GM10847 (cell line): ENCODE data around the gene ABCC9.

Source experiments
- POLR2A ChIP-seq: IDR thresholded peaks from 2 replicates; pipeline ENCODE4 v1.6.1; 2011; ENCODE audit not compliant: insufficient read length; ENCODE audit errors: extremely low read depth

The ABCC9 gene

DNA sequence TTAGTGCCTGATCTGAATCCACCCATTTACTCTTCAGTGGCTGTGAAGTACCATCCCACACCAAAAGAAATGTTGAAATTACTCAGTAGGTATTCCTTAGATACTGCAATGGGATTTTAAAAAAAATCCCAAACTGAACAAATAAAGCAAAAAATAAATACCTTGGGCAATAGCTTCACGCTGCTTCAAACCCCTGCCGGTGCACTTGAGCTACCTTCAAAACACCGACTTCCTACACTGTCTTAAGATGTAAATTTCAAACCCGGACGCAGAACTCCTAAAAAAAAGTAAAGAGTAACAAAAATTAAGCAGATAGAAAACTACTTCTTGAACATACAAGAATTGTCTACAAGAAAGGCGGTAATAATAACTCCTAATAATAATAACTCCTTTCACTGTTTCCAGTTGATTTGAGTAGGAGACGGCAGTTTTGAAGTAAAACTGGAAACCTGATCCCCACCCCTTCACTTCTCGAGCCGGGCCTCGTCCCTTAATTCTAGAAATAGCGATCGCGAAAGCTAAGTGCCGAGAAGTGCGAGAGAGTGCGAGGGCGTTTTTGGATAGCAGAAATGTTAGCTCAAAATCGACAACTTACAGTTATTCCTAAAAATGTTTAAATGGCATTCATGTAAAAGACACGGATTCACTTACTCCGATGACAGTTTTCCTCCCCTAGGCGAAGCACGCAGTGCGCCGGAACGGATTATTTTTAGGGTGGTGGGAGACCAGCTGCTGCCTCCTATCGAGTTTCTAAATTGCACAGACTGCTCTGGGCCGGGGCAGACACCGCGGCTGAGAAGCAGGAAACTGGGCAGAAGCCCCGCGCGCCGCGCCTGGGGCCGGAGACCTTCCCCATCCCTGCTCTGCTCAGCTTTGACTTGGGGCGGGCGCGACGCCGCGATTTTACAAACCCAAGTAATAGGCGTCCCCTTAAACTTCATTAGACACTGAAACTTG, at the start of gene ABCC9:
TSS of gene ABCC9 (minus strand) at position 878 of the 957 bp plus-strand sequence. CDS start 4,752 bp downstream, outside the sequence.
- no peak for TF ChIP-seq POLR2A

DNA sequence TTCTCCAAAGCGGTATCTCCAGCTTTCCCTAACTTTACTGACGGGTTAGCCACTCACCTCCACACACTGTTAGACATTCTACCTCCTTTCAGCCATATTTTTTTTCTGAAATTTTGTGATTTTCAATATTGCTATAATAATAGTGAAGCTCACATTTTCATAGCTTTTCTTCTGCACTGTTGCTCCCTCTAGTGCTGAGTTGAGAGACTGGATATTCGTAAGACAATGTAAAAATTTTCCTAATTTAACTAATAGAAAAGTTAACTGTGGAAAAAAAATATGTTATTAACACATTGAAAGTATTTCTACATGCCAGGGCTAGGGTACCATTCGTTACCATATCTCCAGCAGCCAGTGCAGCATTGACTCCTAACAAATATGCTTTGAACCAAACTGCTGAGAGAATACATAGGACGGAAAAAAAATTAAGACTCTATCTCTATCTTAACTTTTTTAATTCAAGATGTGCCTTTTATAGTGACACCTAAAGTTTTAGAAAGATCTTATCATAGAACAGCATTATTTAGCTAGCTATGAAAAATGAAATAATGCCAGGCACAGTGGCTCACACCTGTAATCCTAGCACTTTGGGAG, 48.7 kb upstream of the ABCC9 start:
- no peak for TF ChIP-seq POLR2A

DNA sequence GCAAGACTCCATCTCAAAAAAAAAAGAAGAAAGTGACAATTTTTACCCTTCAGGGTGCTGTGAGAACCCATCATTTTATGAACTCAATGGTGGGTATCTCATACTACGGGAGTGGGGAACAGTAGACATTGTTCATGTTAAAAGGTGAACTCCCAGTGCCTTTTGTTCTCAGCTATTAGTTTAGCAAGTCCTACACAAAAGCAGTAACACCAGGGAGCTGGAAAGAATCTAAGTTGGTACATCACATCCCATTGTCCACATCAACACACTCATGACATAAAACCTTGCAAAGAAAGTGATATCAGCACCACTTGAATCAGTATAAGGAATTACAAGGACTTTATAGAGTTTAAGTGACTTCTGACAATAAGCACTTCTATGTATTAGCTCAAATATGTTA, 47.4 kb upstream of the ABCC9 start:
- no peak for TF ChIP-seq POLR2A

DNA sequence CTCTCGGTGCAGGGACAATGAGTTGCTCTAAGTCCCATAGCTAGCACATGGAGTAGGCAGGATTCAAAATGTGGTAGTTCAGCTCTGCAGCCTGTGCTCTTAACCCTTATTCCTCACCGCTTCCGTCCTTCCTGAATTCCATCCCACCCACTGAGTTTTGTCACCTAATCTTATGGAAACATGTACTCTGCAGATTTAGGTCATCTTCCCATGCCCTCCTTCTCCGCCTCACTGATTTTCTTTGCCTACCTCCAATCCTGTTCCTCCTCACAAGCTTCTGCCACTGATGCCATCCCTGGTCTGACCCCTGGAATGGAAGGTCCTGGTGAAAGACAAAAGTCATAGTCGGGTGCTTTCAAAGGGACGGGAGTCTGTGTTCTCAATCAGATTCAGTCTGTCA, 46.5 kb upstream of the ABCC9 start:
- no peak for TF ChIP-seq POLR2A

DNA sequence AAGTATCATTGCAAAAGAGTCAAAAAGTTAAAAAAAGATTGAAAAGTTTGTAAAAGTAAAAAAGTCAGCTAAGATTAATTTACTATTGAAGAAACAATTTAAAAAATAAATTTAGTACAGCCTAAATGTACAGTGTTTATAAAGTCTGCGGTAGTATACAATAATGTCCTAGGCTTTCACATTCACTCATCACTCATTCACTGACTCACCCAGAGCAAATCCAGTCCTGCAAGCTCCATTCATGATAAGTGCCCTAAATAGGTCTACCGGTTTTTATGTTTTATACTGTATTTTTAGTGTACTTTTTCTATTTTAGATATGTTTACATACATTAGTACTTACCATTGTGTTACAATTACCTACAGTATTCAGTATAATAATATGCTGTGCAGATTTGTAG, 43.9 kb upstream of the ABCC9 start:
- no peak for TF ChIP-seq POLR2A

DNA sequence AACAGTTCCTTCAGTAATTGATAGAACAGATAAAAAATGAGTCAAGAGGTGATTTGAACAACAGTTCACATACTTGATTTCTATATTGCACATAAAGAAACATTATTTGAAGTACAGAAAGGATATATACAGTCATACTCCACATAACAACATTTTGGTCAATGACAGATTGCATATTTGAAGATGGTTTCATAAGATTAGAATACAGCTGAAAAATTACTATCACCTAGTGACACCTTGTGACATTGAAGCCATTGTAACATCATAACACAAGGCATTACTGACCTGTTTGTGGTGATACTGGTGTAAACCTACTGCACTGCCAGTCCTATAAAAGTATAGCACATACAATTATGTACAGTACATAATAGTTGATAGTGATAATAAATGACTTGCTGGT, 43.1 kb upstream of the ABCC9 start:
- no peak for TF ChIP-seq POLR2A

DNA sequence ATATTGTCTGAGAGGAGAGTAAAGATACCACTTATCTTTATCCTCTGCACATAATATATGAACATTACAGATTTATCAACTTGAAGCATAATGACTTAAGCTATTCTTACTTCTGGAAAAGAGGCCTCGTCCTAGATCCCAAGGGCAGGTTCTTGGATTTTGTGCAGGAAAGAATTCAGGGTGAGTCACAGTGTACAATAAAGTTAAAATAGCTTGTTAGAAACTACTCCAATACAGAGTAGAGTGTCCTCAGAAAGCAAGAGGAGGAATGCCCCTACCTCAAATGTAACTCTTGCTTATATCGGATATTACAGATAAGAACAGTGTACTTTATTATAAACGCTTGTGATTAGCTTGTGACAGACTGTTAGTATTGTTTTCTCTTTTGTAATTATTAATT, 41.9 kb upstream of the ABCC9 start:
- TF ChIP-seq POLR2A: no peak

DNA sequence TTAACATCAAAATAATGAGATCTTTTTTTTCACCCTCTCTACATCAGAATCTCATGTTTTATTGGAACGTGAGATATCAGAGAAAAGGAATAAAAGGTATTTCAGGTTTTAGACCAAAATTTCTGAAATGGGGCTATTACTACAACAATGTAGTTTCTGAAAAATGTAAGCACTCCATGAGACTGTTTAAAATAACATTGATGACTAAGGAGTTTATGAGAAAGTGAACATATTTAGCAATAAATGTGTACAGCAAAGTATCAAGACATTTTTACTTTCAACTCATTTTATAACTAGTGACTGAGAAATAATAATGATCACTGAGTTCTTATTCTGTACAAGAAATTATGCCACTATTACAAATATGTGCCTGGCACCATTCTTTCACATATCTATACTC, 39.3 kb upstream of the ABCC9 start:
- TF ChIP-seq POLR2A: no peak

DNA sequence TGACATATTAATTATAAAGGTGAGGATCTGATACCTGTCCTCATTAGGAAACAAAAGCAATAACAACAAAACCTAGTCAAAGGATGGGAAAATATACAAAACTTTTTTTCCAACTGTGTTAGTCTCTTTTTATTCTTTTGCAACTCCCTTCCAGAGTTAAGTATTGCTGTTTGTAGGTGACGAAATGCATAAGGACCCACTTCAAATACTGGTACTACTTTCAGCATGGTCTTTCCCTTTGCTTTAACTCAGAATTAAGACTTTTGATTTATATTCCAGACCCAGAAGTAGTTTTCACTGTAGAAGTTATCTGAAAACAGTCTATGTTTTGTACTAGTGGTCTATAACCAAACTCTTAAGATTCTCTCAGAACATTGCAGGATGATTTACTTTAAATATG, 34.1 kb upstream of the ABCC9 start:
- TF ChIP-seq POLR2A: no peak

DNA sequence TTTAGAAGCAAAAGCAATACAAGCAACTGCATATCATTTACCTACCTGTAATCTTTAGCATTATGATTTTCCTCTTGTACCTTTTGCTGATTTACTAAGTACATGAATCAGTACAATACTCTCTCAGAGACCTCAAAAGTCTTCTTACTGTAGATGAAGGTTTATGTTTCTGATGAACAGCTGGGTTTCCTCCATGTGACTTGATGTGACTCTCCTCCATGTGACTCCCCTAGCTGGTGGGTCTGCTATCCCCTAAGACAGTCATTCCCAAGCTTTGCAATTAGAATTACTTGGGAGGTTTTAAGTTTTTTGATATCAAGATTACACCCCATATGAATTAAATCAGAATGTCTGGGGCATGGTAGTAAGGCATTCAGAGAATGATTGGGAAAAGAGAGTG, 32.0 kb upstream of the ABCC9 start:
- no peak for TF ChIP-seq POLR2A

DNA sequence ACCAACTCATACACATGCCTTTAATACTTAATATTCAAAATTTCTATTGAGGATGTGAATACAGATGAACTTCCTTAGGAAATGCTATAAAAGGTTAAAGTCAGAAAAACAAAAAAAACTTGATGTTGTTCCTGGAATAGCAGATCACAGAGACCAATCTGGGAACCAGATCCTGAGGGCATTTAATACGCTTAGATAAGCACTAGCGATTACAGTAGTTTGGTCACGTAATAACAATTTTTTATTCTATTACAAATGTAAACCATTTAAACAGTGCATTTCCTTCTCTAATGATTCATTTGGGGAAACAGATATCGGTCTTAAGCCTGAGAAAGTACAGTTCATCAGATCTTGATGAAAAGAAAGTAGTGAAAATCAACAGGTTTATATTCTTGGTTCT, 30.8 kb upstream of the ABCC9 start:
- no peak for TF ChIP-seq POLR2A

DNA sequence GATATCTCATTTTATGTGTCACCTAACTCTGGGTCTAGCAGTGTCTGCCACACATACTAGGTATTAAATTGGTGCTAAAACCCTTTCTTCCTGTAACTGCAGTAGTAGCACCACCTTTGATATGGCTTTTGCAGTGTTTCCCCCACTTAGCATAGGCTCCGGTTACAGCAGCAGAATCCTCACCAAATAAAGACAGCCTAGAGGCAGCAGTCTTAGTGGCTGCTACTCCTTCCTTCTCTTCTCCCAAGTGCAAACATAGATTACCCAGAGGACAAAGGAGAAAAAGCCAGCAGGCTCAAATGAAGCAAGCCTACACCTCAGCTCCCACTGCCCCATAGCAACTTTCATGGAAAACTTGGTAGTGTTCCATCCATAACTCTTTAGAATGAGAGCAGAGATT, 30.1 kb upstream of the ABCC9 start:
- no peak for TF ChIP-seq POLR2A

DNA sequence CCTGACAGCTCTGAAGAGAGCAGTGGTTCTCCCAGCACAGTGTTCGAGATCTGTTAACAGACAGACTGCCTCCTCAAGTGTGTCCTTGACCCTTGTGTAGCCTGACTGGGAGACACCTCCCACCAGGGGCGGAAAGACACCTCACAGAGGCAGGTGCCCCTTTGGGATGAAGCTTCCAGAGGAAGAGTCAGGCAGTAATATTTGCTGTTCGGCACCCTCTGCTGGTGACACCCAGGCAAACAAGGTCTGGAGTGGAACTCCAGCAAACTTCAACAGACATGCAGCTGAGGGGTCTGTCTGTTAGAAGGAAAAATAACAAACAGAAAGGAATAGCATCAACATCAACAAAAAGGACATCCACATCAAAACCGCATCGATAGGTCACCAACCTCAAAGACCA, 21.6 kb upstream of the ABCC9 start:
- TF ChIP-seq POLR2A: no peak

DNA sequence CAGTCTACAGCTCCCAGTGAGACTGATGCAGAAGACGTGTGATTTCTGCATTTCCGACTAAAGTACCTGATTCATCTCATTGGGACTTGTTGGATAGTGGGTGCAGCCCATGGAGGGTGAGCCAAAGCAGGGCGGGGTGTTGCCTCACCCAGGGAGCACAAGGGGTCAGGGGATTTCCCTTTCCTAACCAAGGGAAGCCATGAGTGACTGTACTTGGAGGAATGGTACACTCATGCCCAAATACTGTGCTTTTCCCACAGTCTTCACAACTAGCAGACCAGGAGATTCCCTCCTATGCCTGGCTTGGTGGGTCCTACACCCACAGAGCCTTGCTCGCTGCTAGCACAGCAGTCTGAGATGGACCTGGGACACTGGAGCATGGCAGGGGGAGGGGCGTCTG, 21.0 kb upstream of the ABCC9 start:
- no peak for TF ChIP-seq POLR2A

DNA sequence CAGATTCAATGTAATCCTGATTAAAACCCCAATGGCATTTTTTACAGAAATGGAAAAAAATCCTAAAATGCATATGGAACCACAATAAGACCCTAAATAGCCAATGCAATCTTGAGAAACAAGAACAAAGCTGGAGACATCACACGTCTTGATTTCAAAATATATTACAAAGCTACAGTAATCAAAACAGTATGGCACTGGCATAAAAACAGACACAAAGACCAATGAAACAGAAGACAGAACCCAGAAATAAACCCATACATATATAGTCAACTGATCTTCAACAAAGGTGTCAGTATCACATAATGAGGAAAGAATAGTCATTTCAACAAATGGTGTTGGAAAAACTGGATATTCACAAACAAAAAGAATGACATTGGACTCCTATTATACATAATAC, 9.4 kb upstream of the ABCC9 start:
- no peak for TF ChIP-seq POLR2A

DNA sequence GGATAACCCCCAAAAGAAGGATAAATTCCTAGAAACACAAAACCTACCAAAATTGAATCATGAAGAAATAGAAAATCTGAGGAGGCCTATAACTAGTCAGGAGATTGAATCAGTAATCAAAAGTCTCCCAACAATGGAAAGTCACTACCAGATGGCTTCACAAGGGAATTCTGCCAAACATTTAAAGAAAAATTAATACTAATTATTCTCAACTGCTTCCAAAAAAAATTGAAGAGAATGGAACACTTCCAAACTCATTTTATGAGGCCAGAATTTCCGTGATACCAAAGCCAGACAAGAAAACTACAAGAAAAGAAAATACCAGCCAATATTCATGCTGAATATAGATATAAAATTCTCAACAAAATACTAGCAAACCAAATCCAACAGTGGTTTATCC, 7.8 kb upstream of the ABCC9 start:
- no peak for TF ChIP-seq POLR2A

DNA sequence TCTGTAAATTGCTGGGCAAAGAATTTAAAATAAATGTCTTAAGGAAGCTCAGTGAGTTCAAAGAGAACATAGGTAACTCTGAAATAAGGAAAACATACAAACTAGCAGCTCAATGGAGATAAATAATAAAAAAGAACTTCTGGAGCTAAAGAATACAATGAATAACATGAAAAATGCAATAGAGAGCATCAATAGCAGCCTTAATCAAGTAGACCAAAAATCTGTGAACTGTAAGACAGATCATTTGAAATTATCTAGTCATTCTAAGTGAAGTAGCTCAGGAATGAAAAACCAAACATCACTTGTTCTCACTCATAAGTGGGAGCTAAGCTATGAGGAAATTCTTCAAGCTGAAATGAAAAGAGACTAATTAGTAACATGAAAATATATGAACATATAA, 5.8 kb upstream of the ABCC9 start:
- no peak for TF ChIP-seq POLR2A
